GM12878 (cell line): Measurements from ENCODE around the gene RNF113B. TPM values are rescaled to one million over a fixed set of nuclear protein-coding genes. Genes with fewer than 3 reads are reported as not detected.

Experiments used
- ATAC-seq: fragments of 200-7000 bp; cut with Tn5 transposase; 3 replicates; pipeline ENCODE4 v1.9.1; 2020; ENCODE audit warnings: mild to moderate bottlenecking, moderate library complexity
- BruUV-seq: library from RNA; stranded (reverse); fragments of 400-500 nt; replicated peaks from 2 replicates; lab custom pipeline; 2021; lab: Mats Ljungman, UMichigan
- CTCF ChIA-PET: fragments of 300-600 bp; sonication (Branson Sonifier 250); formaldehyde crosslinking; extraction: SDS; loops from one replicate; lab custom pipeline; 2021; ENCODE audit warnings: inconsistent platforms; lab: Yijun Ruan, JAX
- POLR2A ChIA-PET: fragments of 350-600 bp; formaldehyde crosslinking; extraction: SDS; loops from one replicate; lab custom pipeline; 2021; ENCODE audit warnings: inconsistent platforms; lab: Charles Lee
- RAD21 ChIA-PET: fragments of 300-600 bp; sonication (Branson Sonifier 250); formaldehyde crosslinking; loops from one replicate; lab custom pipeline; 2023; ENCODE audit warnings: antibody characterized with exemption; ENCODE audit not compliant: unreplicated experiment; lab: Charles Lee
- SMC1A ChIA-PET: fragments of 300-600 bp; sonication (Branson Sonifier 250); formaldehyde crosslinking; loops from one replicate; lab custom pipeline; 2023; ENCODE audit not compliant: unreplicated experiment, uncharacterized antibody; lab: Charles Lee
- DNase-seq: peaks from one replicate; pipeline ENCODE4 v3.0.0-alpha.2; 2011; ENCODE audit warnings: low read depth, low spot score
- FAIRE-seq: peaks from 3 replicates; lab custom pipeline; 2011; peaks lifted over from hg19 to GRCh38; lab: Jason Lieb, UNC
- H2AFZ ChIP-seq: 2 replicates; pipeline ENCODE4 v1.6.0; 2011; ENCODE audit warnings: low read depth, low read length, control low read depth; ENCODE audit not compliant: control insufficient read depth
- H3K27ac ChIP-seq: 2 replicates; pipeline ENCODE4 v1.5.1; 2011; ENCODE audit warnings: control low read depth; ENCODE audit not compliant: control insufficient read depth, insufficient read depth
- H3K27me3 ChIP-seq, 2 experiments: replicated peaks in 1 of 2; 2 replicates each; pipeline versions ENCODE4 v1.6.0 to v1.6.1; 2011; ENCODE audit warnings: low read length in 1 of 2; ENCODE audit not compliant: control insufficient read depth in 2 of 2, insufficient read depth in 2 of 2
- H3K36me3 ChIP-seq, 2 experiments: 2 replicates each; pipeline ENCODE4 v1.5.1; 2011; ENCODE audit warnings: low read length in 1 of 2; ENCODE audit not compliant: control insufficient read depth in 2 of 2, insufficient read depth in 2 of 2
- H3K4me1 ChIP-seq: 2 replicates; pipeline ENCODE4 v1.6.1; 2011; ENCODE audit warnings: mild to moderate bottlenecking, low read length, moderate library complexity, mixed read lengths; ENCODE audit not compliant: control insufficient read depth, insufficient read depth
- H3K4me2 ChIP-seq: 2 replicates; pipeline ENCODE4 v1.6.0; 2011; ENCODE audit warnings: control low read depth; ENCODE audit not compliant: control insufficient read depth, insufficient read depth
- H3K4me3 ChIP-seq: fragments of 200-600 bp; sonication (generic); 2 replicates; pipeline ENCODE4 v1.5.1; 2016
- H3K79me2 ChIP-seq: 2 replicates; pipeline ENCODE4 v1.6.0; 2011; ENCODE audit warnings: low read length; ENCODE audit not compliant: control insufficient read depth, insufficient read depth
- H3K9ac ChIP-seq: 2 replicates; pipeline ENCODE4 v1.8.0; 2011; ENCODE audit warnings: low read length, control low read depth, mixed read lengths; ENCODE audit not compliant: control insufficient read depth, insufficient read depth
- H3K9me3 ChIP-seq: replicated peaks from 3 replicates; pipeline ENCODE4 v1.5.1; 2011; ENCODE audit warnings: mild to moderate bottlenecking, low read length; ENCODE audit not compliant: control insufficient read depth, insufficient read depth
- H4K20me1 ChIP-seq: 2 replicates; pipeline ENCODE4 v1.6.0; 2011; ENCODE audit not compliant: control insufficient read depth, insufficient read depth
- BRCA1 ChIP-seq: IDR thresholded peaks from 2 replicates; pipeline ENCODE4 v1.6.1; 2011; ENCODE audit warnings: low read depth, low read length, improper control_type of control experiment
- CREM ChIP-seq: IDR thresholded peaks from 2 replicates; pipeline ENCODE4 v1.6.1; 2014; ENCODE audit warnings: antibody characterized with exemption, low read depth
- DPF2 ChIP-seq: fragments of 450-650 bp; IDR thresholded peaks from 2 replicates; pipeline ENCODE4 v1.6.1; 2017; ENCODE audit warnings: mild to moderate bottlenecking
- EP300 ChIP-seq, 2 experiments: fragments of 150-350 bp in 1 of 2; IDR thresholded peaks; 2 replicates each; pipeline ENCODE4 v1.6.1; 2011 to 2012; ENCODE audit warnings: low read depth in 2 of 2, low read length in 2 of 2, borderline replicate concordance in 1 of 2, improper control_type of control experiment in 1 of 2, inconsistent platforms in 1 of 2; ENCODE audit not compliant: control insufficient read depth in 1 of 2
- ESRRA ChIP-seq: IDR thresholded peaks from 2 replicates; pipeline ENCODE4 v1.6.1; 2012; ENCODE audit warnings: mild to moderate bottlenecking, low read length, improper control_type of control experiment
- EZH2 ChIP-seq: IDR thresholded peaks from 2 replicates; pipeline ENCODE4 v1.6.1; 2012; ENCODE audit warnings: low read depth, mild to moderate bottlenecking, control low read depth, inconsistent platforms, low read length, borderline replicate concordance; ENCODE audit not compliant: control insufficient read depth
- FOS ChIP-seq: IDR thresholded peaks from 3 replicates; pipeline ENCODE4 v1.6.1; 2011; ENCODE audit warnings: borderline replicate concordance; ENCODE audit not compliant: insufficient read length; ENCODE audit errors: extremely low read depth
- HDAC2 ChIP-seq: fragments of 200-600 bp; sonication (generic); IDR thresholded peaks from 2 replicates; pipeline ENCODE4 v1.6.1; 2017
- IKZF1 ChIP-seq: fragments of 450-650 bp; conservative IDR thresholded peaks from 2 replicates; pipeline ENCODE4 v1.6.1; 2017; ENCODE audit warnings: antibody characterized with exemption, mild to moderate bottlenecking
- JUND ChIP-seq: IDR thresholded peaks from 2 replicates; pipeline ENCODE4 v1.6.1; 2012; ENCODE audit warnings: low read depth, mild to moderate bottlenecking, low read length, improper control_type of control experiment, moderate library complexity
- KDM1A ChIP-seq: fragments of 200-600 bp; sonication (generic); IDR thresholded peaks from 2 replicates; pipeline ENCODE4 v1.6.1; 2016; ENCODE audit warnings: borderline replicate concordance
- LARP7 ChIP-seq: fragments of 450-650 bp; IDR thresholded peaks from 2 replicates; pipeline ENCODE4 v1.6.1; 2017; ENCODE audit warnings: mild to moderate bottlenecking
- MTA2 ChIP-seq: fragments of 450-650 bp; IDR thresholded peaks from 2 replicates; pipeline ENCODE4 v1.6.1; 2016; ENCODE audit warnings: low read depth, mild to moderate bottlenecking, moderate library complexity
- PAX8 ChIP-seq: fragments of 450-650 bp; IDR thresholded peaks from 2 replicates; pipeline ENCODE4 v1.6.1; 2017; ENCODE audit warnings: mild to moderate bottlenecking, moderate library complexity
- POLR2AphosphoS5 ChIP-seq: IDR thresholded peaks from 2 replicates; pipeline ENCODE4 v1.6.1; 2011; ENCODE audit warnings: mild to moderate bottlenecking, low read length, inconsistent platforms
- SMARCA5 ChIP-seq: fragments of 450-650 bp; IDR thresholded peaks from 2 replicates; pipeline ENCODE4 v1.6.1; 2017; ENCODE audit warnings: mild to moderate bottlenecking
- ZNF274 ChIP-seq: IDR thresholded peaks from one replicate; pipeline ENCODE4 v1.8.0; 2011; ENCODE audit not compliant: insufficient read length, insufficient read depth
- WGBS: methylation state at CpG from one replicate; pipeline ENCODE4 v1.1.6; 2016; ENCODE audit warnings: low lambda C conversion rate; ENCODE audit not compliant: insufficient replicate concordance, insufficient coverage; ENCODE audit errors: missing lambda C conversion rate; 5-methylcytosine and 5-hydroxymethylcytosine counted together
- in situ Hi-C: fragments of 300-500 bp; cut with MboI; formaldehyde crosslinking; loops from 9 replicates; pipeline ENCODE4 v1.14.3; 2018; ENCODE audit warnings: mixed read lengths
- intact Hi-C: fragments of 100-400 bp; cut with micrococcal nuclease; formaldehyde crosslinking; loops from one replicate; pipeline ENCODE4 v1.14.2; 2022; ENCODE audit not compliant: unreplicated experiment
- polyA plus RNA-seq, 11 experiments: library from polyadenylated mRNA; depleted of rRNA in 4 of 11; unstranded in 6 of 11; stranded (reverse) in 5 of 11; fragments of >200 nt; fragmentation: Nextera tagmentation in 4 of 11; fragmentation: Illumina TruSeq in 1 of 11; extraction: Ambion mirVana in 4 of 11; extraction: Trizol in 1 of 11; gene quantifications; 1 replicate in 1 of 11; 2 replicates in 10 of 11; pipeline versions ENCODE4 v1.2.1 to v1.2.3, GENCODE V29; 2011 to 2016; ENCODE audit warnings: inconsistent platforms in 2 of 11, missing spikeins in 2 of 11, low read depth in 1 of 11
- total RNA-seq, 4 experiments: library from RNA; depleted of rRNA in 3 of 4; stranded (reverse); fragments of >200 nt in 3 of 4; fragmentation: Illumina TruSeq in 1 of 4; extraction: Trizol in 1 of 4; gene quantifications; 2 replicates each; pipeline versions ENCODE4 v1.2.1 to v1.2.3, GENCODE V29; 2013 to 2021
- TF ChIP-seq, protein P1 (sequence below): IDR thresholded peaks from 2 replicates; pipeline ENCODE4 v1.6.1; 2011; ENCODE audit warnings: borderline replicate concordance, low read depth, mild to moderate bottlenecking, moderate library complexity, low read length; ENCODE audit not compliant: insufficient read depth, poor library complexity, severe bottlenecking
- TF ChIP-seq, protein P2 (sequence below): fragments of 450-650 bp; conservative IDR thresholded peaks from 2 replicates; pipeline ENCODE4 v1.6.1; 2017; ENCODE audit warnings: mild to moderate bottlenecking, moderate library complexity

The RNF113B gene
- total and polyA plus RNA-seq, 10 of the 15 experiments (the other 5 are each of a cell fraction or from before 2014, with no cell fraction given), result not detected

DNA sequence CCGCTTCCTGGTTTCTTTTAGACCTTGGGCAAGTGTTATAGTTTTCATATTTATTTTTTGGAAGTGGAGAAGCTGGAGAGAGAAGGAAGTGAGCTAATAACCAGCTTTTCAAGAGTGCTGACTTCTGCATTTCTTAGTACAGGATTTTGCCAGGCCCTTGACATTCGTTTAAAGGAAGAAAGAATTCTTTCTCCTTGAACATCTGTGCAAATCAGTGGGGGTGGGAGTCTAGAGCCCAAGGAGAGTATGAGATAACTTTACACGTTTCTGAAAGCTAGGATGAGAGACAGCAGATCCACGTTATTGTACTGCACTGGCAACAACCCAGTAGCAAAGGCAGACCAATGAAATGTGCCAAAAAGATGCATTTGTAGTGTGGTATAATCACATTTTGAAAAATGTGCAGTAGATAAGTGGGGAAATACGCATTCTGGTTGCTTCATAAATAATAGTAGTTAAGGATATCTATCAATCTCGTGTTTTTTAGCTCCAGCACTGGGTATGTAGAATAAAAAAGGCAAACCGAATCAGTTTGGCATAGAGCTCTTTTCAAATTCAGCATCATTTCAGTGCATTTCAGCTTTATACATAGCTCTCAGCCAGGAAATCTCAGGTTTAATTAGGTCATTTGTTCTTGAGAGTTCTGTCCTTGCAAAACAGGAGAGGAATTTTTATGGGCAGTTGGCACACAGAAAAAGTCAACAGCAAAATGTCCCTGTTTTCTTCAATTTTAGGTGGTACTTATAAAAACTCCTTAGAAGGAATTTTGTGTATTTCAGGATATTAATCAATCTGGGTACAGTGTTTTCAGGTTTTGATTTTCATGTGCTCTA is 4.3 kb downstream of the RNF113B start (continued):
- TF ChIP-seq EP300 (IDR thresholded peaks at IDR 0.05; ENCODE audit: borderline replicate concordance in 1 of 2, control insufficient read depth in 1 of 2, low read depth in 2 of 2, low read length in 2 of 2) (no peak), PAX8 (no peak), HDAC2 (no peak), BRCA1 (no peak), JUND (no peak)

DNA sequence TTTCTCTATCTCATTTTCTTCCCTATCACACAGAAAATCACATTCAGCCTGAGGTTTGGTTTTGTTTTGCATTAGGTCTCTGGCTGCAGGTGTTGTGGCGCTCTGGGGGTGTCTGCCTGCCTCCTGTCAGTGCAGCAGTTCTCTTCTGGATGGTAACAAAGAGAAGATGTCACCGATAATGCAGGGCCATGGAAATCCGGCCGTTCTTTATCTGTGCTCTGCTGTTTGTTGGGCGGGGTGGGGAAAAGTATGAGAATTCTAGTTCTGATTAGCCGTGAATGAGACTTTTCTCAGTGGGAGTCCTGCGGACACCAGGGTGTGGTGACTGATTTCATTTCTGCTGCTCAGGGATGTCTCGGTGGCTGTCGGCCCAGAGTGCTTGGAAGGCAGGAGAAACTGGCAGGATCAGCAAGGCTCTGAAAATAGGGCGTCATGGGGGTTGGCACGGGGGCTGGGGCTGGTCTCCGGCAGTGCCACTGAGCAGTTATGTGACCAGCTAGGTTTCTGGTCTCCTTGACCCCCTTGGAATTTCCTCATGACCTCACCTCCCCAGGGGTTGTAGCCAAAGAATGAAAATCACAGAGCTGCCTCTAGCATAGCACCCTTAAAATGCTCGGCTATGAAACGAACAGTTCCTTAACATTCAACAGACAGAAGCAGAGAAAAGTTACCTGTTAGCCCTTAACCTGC is 5.0 kb downstream of the RNF113B start:
- TF ChIP-seq ESRRA (no peak), KDM1A (no peak), FOS (no peak), POLR2AphosphoS5 (no peak), CREM (no peak), LARP7 (no peak), EZH2 (no peak), SMARCA5 (no peak), DPF2 (no peak), ZNF274 (no peak), IKZF1 (no peak), MTA2 (no peak)
- TF ChIP-seq, protein P1, sequence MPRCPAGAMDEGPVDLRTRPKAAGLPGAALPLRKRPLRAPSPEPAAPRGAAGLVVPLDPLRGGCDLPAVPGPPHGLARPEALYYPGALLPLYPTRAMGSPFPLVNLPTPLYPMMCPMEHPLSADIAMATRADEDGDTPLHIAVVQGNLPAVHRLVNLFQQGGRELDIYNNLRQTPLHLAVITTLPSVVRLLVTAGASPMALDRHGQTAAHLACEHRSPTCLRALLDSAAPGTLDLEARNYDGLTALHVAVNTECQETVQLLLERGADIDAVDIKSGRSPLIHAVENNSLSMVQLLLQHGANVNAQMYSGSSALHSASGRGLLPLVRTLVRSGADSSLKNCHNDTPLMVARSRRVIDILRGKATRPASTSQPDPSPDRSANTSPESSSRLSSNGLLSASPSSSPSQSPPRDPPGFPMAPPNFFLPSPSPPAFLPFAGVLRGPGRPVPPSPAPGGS, result no peak
- TF ChIP-seq, protein P2, sequence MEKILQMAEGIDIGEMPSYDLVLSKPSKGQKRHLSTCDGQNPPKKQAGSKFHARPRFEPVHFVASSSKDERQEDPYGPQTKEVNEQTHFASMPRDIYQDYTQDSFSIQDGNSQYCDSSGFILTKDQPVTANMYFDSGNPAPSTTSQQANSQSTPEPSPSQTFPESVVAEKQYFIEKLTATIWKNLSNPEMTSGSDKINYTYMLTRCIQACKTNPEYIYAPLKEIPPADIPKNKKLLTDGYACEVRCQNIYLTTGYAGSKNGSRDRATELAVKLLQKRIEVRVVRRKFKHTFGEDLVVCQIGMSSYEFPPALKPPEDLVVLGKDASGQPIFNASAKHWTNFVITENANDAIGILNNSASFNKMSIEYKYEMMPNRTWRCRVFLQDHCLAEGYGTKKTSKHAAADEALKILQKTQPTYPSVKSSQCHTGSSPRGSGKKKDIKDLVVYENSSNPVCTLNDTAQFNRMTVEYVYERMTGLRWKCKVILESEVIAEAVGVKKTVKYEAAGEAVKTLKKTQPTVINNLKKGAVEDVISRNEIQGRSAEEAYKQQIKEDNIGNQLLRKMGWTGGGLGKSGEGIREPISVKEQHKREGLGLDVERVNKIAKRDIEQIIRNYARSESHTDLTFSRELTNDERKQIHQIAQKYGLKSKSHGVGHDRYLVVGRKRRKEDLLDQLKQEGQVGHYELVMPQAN, result no peak
- ATAC-seq (no peak), FAIRE-seq (no peak), DNase-seq (no peak)
- H3K9ac ChIP-seq, result no peak overlapping the region
- no peaks in the 10 kb centered on the region; the same call in 2 of the 3 replicates for H3K9me3 ChIP-seq
- 24% methylated on average over 14 of the region's 14 CpGs for WGBS
- H3K27ac ChIP-seq, result no peak overlapping the region
- intact Hi-C loops (no loop called here), in situ Hi-C loops (no loop called here)
- H3K4me1 ChIP-seq, result no peaks in the 10 kb centered on the region
- BruUV-seq, result no TSS peak
- RAD21 ChIA-PET, result interaction anchor here (1.2 kb wide), 1 partner anchor 30 kb away, joined by 5 read pairs; no protein-coding TSS in a partner anchor
- no peaks in the 10 kb centered on the region for H3K27me3 ChIP-seq
- POLR2A ChIA-PET, result no interaction called here
- no peaks in the 10 kb centered on the region for H3K36me3 ChIP-seq
- CTCF ChIA-PET, result interaction anchor here (0.8 kb wide), 1 partner anchor 75 kb away, joined by 5 read pairs; no protein-coding TSS in a partner anchor
- H4K20me1 ChIP-seq, result no peaks in the 10 kb centered on the region
- H2AFZ ChIP-seq, result no peak overlapping the region
- no peak overlapping the region for H3K4me3 ChIP-seq
- no peak overlapping the region for H3K4me2 ChIP-seq
- SMC1A ChIA-PET, result interaction anchor here (0.6 to 1.1 kb wide), 2 partner anchors 10 to 1056 kb away, joined by 3 to 4 read pairs; no protein-coding TSS in a partner anchor
- H3K79me2 ChIP-seq, result no peaks in the 10 kb centered on the region
